Vagina (tissue), 2 donors: Measurements from ENCODE around the gene PHPT1. TPM values are rescaled to one million over a fixed set of nuclear protein-coding genes. Genes with fewer than 3 reads are reported as not detected.

Source experiments
- DNase-seq, 2 donors: peaks; one replicate each; pipeline ENCODE4 v3.0.0-alpha.2; 2017; ENCODE audit errors: extremely low spot score in 2 of 2
- H3K27ac ChIP-seq: fragments of 200-600 bp; sonication (generic); one replicate; pipeline ENCODE4 v1.5.1; 2019
- H3K27me3 ChIP-seq: fragments of 200-600 bp; sonication (generic); one replicate; pipeline ENCODE4 v1.5.1; 2019
- H3K36me3 ChIP-seq, 2 donors: fragments of 200-600 bp; sonication (generic); one replicate each; pipeline ENCODE4 v1.5.1; 2017 to 2019
- H3K4me1 ChIP-seq: fragments of 200-600 bp; sonication (generic); one replicate; pipeline ENCODE4 v1.5.1; 2019
- H3K4me3 ChIP-seq, 2 donors: fragments of 200-600 bp; sonication (generic); 1 replicate in 1 of 2; 2 replicates in 1 of 2; pipeline ENCODE4 v1.5.1; 2016 to 2019
- H3K9me3 ChIP-seq: fragments of 200-600 bp; sonication (generic); one replicate; pipeline ENCODE4 v1.5.1; 2019
- CTCF ChIP-seq, 3 experiments: fragments of 450-650 bp in 2 of 3; fragments of 200-600 bp in 1 of 3; sonication (generic) in 1 of 3; IDR thresholded peaks; one replicate each; pipeline ENCODE4 v1.5.1; 2017 to 2019; ENCODE audit warnings: antibody characterized with exemption in 3 of 3, mild to moderate bottlenecking in 2 of 3, moderate library complexity in 2 of 3
- POLR2A ChIP-seq, 2 donors: fragments of 450-650 bp; IDR thresholded peaks; one replicate each; pipeline ENCODE4 v1.6.1; 2017; ENCODE audit warnings: antibody characterized with exemption in 2 of 2, mild to moderate bottlenecking in 2 of 2, moderate library complexity in 2 of 2
- POLR2AphosphoS5 ChIP-seq, 2 donors: sonication (generic); formaldehyde crosslinking; IDR thresholded peaks; one replicate each; pipeline ENCODE4 v1.9.0; 2017; ENCODE audit warnings: antibody characterized with exemption in 2 of 2, mild to moderate bottlenecking in 2 of 2, low read depth in 1 of 2; ENCODE audit not compliant: insufficient read depth in 1 of 2
- intact Hi-C: fragments of 100-400 bp; cut with DNase I; formaldehyde crosslinking; loops from one replicate; pipeline ENCODE4 v1.15.1; 2023
- total RNA-seq: library from RNA; depleted of rRNA; stranded (reverse); fragments of >200 nt; gene quantifications from one replicate; pipeline ENCODE4 v1.2.3, GENCODE V29; 2016

PHPT1 gene
- total RNA-seq, 1 donor from 2014 or later: 38.1 TPM

GRCh38 chr9:136845465-136846260, 3.5 kb upstream of the PHPT1 start:
- peaks cover 77% of the 10 kb centered on the region for H3K4me1 ChIP-seq
- intact Hi-C loops: no loop called here
- TF ChIP-seq POLR2A (IDR thresholded peaks at IDR 0.05) (no peak), CTCF (IDR thresholded peaks at IDR 0.05) (no peak), POLR2AphosphoS5 (IDR thresholded peaks at IDR 0.05; ENCODE audit: insufficient read depth in 1 of 2, low read depth in 1 of 2) (no peak)
- DNase-seq: no peak
- H3K4me3 ChIP-seq: peak overlapping the region in 1 of 2 donors; percentile 71
- H3K27ac ChIP-seq: no peak overlapping the region
- H3K9me3 ChIP-seq: no peaks in the 10 kb centered on the region
- no peaks in the 10 kb centered on the region for H3K36me3 ChIP-seq
- H3K27me3 ChIP-seq: peaks cover 21% of the 10 kb centered on the region

- DNase-seq: no peak
- TF ChIP-seq POLR2AphosphoS5 (IDR thresholded peaks at IDR 0.05; ENCODE audit: insufficient read depth in 1 of 2, low read depth in 1 of 2) (no peak), POLR2A (IDR thresholded peaks at IDR 0.05) (no peak), CTCF (IDR thresholded peaks at IDR 0.05) (no peak)
- Histone ChIP-seq H3K36me3 (no peaks in the 10 kb centered on the region), H3K4me3 (peak overlapping the region; percentile 71 to 72), H3K4me1 (peaks cover 74% of the 10 kb centered on the region), H3K27ac (no peak overlapping the region), H3K27me3 (peaks cover 21% of the 10 kb centered on the region), H3K9me3 (no peaks in the 10 kb centered on the region)
- intact Hi-C loops: no loop called here
These were observed 2.7 kb upstream of the PHPT1 start for GRCh38 chr9:136846376-136847087.

GRCh38 chr9:136847088-136847825, 2.0 kb upstream of the PHPT1 start:
- intact Hi-C loops: no loop called here
- TF ChIP-seq POLR2AphosphoS5 (IDR thresholded peaks at IDR 0.05; ENCODE audit: insufficient read depth in 1 of 2, low read depth in 1 of 2) (no peak), CTCF (IDR thresholded peaks at IDR 0.05) (no peak), POLR2A (IDR thresholded peaks at IDR 0.05) (no peak)
- no peak for DNase-seq
- H3K9me3 ChIP-seq: no peaks in the 10 kb centered on the region
- H3K36me3 ChIP-seq: no peaks in the 10 kb centered on the region
- peak overlapping the region; percentile 71 to 72 for H3K4me3 ChIP-seq
- peak overlapping the region; percentile 13 for H3K27ac ChIP-seq
- peaks cover 67% of the 10 kb centered on the region for H3K4me1 ChIP-seq
- peaks cover 21% of the 10 kb centered on the region for H3K27me3 ChIP-seq

- Histone ChIP-seq H3K4me1 (peaks cover 60% of the 10 kb centered on the region), H3K36me3 (no peaks in the 10 kb centered on the region), H3K27me3 (peaks cover 20% of the 10 kb centered on the region), H3K27ac (peak overlapping the region; percentile 87), H3K9me3 (no peaks in the 10 kb centered on the region), H3K4me3 (peak overlapping the region; percentile 71 to 72)
- no peak for DNase-seq
- TF ChIP-seq POLR2A (IDR thresholded peaks at IDR 0.05) (peak in 1 of 2 donors; percentile 6), POLR2AphosphoS5 (IDR thresholded peaks at IDR 0.05; ENCODE audit: insufficient read depth in 1 of 2, low read depth in 1 of 2) (peak in 1 of 2 donors; percentile 72), CTCF (IDR thresholded peaks at IDR 0.05) (no peak)
- intact Hi-C loops: loop anchor here (2.0 kb wide), 1 partner anchor 97 kb away; the partner anchor contains the start of genes C8G and FBXW5
These were observed 1.3 kb upstream of the PHPT1 start for GRCh38 chr9:136847826-136848392.
